ENCODE results near the gene ST8SIA4. TPM values are rescaled to one million over a fixed set of nuclear protein-coding genes. Genes with fewer than 3 reads are reported as not detected.

ST8SIA4 gene
- total RNA-seq, 1 experiment from 2014 or later, result 20.4 TPM

DNA sequence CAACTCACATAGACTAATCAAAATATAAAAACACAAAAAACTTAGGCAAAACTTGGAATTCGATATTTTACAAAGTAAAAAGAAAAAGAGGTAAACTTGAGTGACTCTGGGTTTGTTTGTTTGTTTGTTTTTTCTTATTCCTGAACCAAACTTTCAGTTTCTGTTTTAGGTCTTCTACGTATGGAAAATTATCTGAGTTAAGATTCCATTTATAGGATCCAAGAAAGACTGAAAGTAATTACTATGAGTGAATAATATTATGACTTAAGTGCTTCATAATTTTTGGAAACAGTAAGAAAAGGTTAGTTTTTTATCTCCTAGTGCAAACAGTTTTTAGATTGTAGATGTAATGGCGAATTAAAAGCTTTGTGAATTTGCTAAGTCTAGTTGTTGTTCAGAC lies 13.2 kb downstream of the ST8SIA4 start:
- peaks cover 13% of the 10 kb centered on the region; the same call in 1 of the 2 replicates for H3K36me3 ChIP-seq (ENCODE audit: insufficient read depth, low read length)
- H3K27ac ChIP-seq (ENCODE audit: low read length), result peak overlapping the region; percentile 85
- peaks cover 64% of the 10 kb centered on the region for H3K4me1 ChIP-seq (ENCODE audit: low read length)
- peak overlapping the region; percentile 45 for H3K9ac ChIP-seq (ENCODE audit: low read length)
- peak overlapping the region; percentile 65 for H3K4me2 ChIP-seq (ENCODE audit: low read depth, low read length, poor library complexity, severe bottlenecking)
- no peaks in the 10 kb centered on the region for H3K9me2 ChIP-seq (replicated peaks; ENCODE audit: insufficient read depth, low read length)
- peak overlapping the region; percentile 27 for H3K4me3 ChIP-seq (ENCODE audit: low read length)
- H3K27me3 ChIP-seq (ENCODE audit: low read length), result no peaks in the 10 kb centered on the region
- H2AFZ ChIP-seq (ENCODE audit: low read length), result peak overlapping the region; percentile 66; the same call in 1 of the 2 replicates
- peaks cover 11% of the 10 kb centered on the region for H3K79me2 ChIP-seq (ENCODE audit: low read length)
- H3K9me3 ChIP-seq (ENCODE audit: low read length), result no peaks in the 10 kb centered on the region
- DNase-seq, result peak; percentile 45
- no peaks in the 10 kb centered on the region for H4K20me1 ChIP-seq (ENCODE audit: insufficient read depth, low read depth, low read length)

DNA sequence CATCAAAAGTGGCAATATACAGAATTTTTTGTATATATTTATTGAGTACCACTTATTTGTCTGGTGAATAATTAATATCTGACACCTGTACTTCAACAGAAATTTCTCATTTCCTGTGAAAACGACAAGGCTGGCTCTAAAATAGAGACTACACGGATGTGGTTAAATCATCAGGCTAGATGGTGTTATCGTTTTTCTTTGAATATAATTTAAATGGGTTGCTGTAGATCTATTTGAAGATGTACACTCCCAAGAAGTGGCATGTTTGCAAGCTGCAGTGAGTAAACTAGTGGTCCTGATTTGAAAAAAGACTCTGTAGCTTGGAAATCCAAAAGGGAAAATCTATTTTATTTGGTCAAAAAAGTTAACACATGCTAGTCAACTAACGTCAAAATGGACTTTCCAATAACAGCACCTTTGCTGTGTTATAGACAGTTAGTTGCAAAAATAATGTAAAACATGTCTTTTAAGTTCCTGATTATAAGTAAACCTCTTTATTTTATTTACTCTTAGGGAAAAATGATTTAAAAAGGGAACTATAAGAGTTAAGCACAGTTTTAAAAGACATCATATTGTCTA lies 13.8 kb downstream of the ST8SIA4 start:
- Histone ChIP-seq H3K27me3 (ENCODE audit: low read length) (no peaks in the 10 kb centered on the region), H3K4me1 (ENCODE audit: low read length) (peaks cover 57% of the 10 kb centered on the region), H3K9me3 (ENCODE audit: low read length) (no peaks in the 10 kb centered on the region), H2AFZ (ENCODE audit: low read length) (no peak overlapping the region), H3K36me3 (ENCODE audit: insufficient read depth, low read length) (peaks cover 9% of the 10 kb centered on the region; the same call in 1 of the 2 replicates), H3K9ac (ENCODE audit: low read length) (peak overlapping the region; percentile 40), H3K9me2 (replicated peaks; ENCODE audit: insufficient read depth, low read length) (no peaks in the 10 kb centered on the region), H3K79me2 (ENCODE audit: low read length) (peaks cover 9% of the 10 kb centered on the region), H3K4me3 (ENCODE audit: low read length) (peak overlapping the region; percentile 27), H3K4me2 (ENCODE audit: low read depth, low read length, poor library complexity, severe bottlenecking) (peak overlapping the region; percentile 65), H4K20me1 (ENCODE audit: insufficient read depth, low read depth, low read length) (no peaks in the 10 kb centered on the region), H3K27ac (ENCODE audit: low read length) (peak overlapping the region; percentile 85)
- DNase-seq, result peak; percentile 83

DNA sequence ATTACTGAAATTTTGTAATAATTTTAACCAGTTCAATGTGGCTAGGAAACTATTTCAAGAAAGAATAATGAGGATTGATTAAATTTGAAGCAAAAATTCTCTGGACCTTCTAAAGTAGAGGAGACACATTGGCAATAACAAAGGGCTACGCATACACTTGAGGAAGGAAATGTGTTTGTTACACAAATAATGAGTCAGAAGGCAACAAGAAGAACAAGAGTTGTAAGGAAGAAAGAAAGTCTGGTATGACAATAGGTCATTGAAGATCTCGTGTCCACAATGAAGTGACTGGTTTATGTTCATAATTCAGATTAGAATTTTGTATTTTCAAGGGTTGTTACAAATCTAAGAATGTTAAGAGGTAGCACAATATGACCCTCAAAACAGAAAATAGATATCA lies 25.8 kb downstream of the ST8SIA4 start:
- H3K27ac ChIP-seq (ENCODE audit: low read length), result no peak overlapping the region
- no peaks in the 10 kb centered on the region for H3K36me3 ChIP-seq (ENCODE audit: insufficient read depth, low read length)
- no peaks in the 10 kb centered on the region for H3K79me2 ChIP-seq (ENCODE audit: low read length)

DNA sequence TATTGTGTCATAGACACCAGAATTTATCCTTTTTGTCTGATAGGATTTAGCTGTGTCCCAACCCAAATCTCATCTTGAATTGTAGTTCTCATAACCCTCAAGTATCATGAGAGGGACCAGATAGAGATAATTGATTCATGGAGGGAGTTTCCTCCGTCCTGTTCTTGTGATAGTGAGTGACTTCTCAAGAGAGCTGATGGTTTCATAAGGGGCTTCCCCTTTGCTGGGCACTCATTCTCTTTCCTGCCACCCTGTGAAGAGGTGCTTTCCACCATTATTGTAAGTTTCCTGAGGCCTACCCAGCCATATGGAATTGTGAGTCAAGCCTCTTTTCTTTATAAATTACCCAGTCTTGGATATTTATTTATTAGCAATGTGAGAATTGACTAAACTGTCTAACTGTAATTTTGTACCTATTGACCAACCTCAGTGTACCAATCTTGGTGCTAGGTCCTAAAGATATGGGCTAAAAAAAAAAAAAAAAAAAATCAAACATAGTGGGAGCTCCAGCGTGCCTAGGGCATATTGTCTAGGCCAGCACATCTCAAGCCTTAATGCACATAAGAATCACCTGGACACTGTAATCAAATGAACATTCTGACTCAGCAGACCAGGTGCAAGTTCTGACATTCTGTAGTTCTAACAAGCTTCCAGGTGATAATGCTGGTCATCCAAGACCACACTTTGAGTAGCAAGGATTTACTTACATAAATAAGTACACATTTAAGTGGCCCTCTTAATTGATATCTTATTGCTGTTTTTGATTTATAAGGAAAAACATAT lies 30.5 kb downstream of the ST8SIA4 start:
- Histone ChIP-seq H3K4me2 (ENCODE audit: low read depth, low read length, poor library complexity, severe bottlenecking) (no peak overlapping the region), H3K9me2 (replicated peaks; ENCODE audit: insufficient read depth, low read length) (no peaks in the 10 kb centered on the region), H3K4me3 (ENCODE audit: low read length) (no peak overlapping the region), H3K27ac (ENCODE audit: low read length) (no peak overlapping the region), H3K9ac (ENCODE audit: low read length) (no peak overlapping the region), H3K79me2 (ENCODE audit: low read length) (no peaks in the 10 kb centered on the region), H3K4me1 (ENCODE audit: low read length) (peaks cover 10% of the 10 kb centered on the region), H3K27me3 (ENCODE audit: low read length) (no peaks in the 10 kb centered on the region), H2AFZ (ENCODE audit: low read length) (no peak overlapping the region), H3K9me3 (ENCODE audit: low read length) (no peaks in the 10 kb centered on the region), H3K36me3 (ENCODE audit: insufficient read depth, low read length) (peaks cover 4% of the 10 kb centered on the region; the same call in 1 of the 2 replicates), H4K20me1 (ENCODE audit: insufficient read depth, low read depth, low read length) (no peaks in the 10 kb centered on the region)
- DNase-seq, result no peak

More for the DNA sequence above, 25.8 kb downstream of the ST8SIA4 start:
- no peak for DNase-seq
- Histone ChIP-seq H3K27me3 (ENCODE audit: low read length) (no peaks in the 10 kb centered on the region), H3K4me2 (ENCODE audit: low read depth, low read length, poor library complexity, severe bottlenecking) (no peak overlapping the region), H3K4me1 (ENCODE audit: low read length) (peaks cover 20% of the 10 kb centered on the region), H4K20me1 (ENCODE audit: insufficient read depth, low read depth, low read length) (no peaks in the 10 kb centered on the region), H3K9ac (ENCODE audit: low read length) (no peak overlapping the region), H3K9me3 (ENCODE audit: low read length) (no peaks in the 10 kb centered on the region), H3K9me2 (replicated peaks; ENCODE audit: insufficient read depth, low read length) (no peaks in the 10 kb centered on the region), H3K4me3 (ENCODE audit: low read length) (no peak overlapping the region), H2AFZ (ENCODE audit: low read length) (no peak overlapping the region)

DNA sequence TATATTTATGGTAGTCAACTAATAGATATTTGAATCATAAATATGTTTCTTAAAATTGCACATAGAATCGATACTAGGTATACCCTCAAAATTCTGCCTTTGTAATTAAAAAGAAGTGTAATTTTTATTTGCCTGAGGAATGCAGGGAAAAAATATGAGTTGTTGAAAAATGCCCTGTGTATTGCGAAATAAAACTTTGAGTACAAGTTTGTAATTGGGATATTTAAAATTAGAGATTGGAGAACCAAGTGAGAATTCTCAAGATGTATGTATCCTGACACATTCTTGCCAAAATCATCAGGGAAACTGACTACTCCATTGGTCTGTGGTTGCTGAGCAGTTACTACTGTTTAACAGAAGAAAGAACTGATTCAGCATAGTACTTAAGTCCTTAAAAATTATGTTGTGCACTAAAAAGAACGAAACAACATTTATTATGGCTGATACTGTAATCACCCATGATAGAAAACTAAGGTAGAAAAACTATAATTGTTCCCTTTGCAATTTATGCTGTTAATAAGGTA lies 36.0 kb downstream of the ST8SIA4 start:
- H3K4me1 ChIP-seq (ENCODE audit: low read length), result no peaks in the 10 kb centered on the region
- no peaks in the 10 kb centered on the region for H3K9me3 ChIP-seq (ENCODE audit: low read length)
- H3K79me2 ChIP-seq (ENCODE audit: low read length), result no peaks in the 10 kb centered on the region
- no peak overlapping the region for H2AFZ ChIP-seq (ENCODE audit: low read length)
- no peak overlapping the region for H3K9ac ChIP-seq (ENCODE audit: low read length)
- H3K36me3 ChIP-seq (ENCODE audit: insufficient read depth, low read length), result peaks cover 10% of the 10 kb centered on the region; the same call in 1 of the 2 replicates
- no peaks in the 10 kb centered on the region for H4K20me1 ChIP-seq (ENCODE audit: insufficient read depth, low read depth, low read length)
- no peak overlapping the region for H3K27ac ChIP-seq (ENCODE audit: low read length)
- no peaks in the 10 kb centered on the region for H3K27me3 ChIP-seq (ENCODE audit: low read length)
- H3K9me2 ChIP-seq (replicated peaks; ENCODE audit: insufficient read depth, low read length), result no peaks in the 10 kb centered on the region
- no peak for DNase-seq
- H3K4me3 ChIP-seq (ENCODE audit: low read length), result no peak overlapping the region
- no peak overlapping the region for H3K4me2 ChIP-seq (ENCODE audit: low read depth, low read length, poor library complexity, severe bottlenecking)

DNA sequence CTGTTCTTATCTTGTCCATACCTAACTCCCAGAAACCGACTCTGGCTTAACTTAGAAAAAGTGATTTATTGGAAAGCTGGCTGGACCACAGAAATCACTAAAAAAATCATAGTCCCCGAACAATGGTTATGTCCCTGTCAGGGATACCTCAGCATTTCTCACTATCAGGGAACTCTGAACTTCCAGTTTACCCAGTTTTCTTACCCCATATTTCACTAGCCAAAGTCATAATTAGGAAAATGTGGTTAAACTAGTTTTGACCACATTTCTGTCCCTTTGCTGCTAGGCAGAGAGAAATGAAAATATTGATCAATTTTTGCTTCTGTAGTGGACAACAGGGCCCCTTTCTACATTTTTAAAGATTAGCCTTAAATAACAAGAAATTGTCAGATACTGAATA lies 38.2 kb downstream of the ST8SIA4 start:
- Histone ChIP-seq H3K79me2 (ENCODE audit: low read length) (no peaks in the 10 kb centered on the region), H3K36me3 (ENCODE audit: insufficient read depth, low read length) (0 out of 2 replicates have a peak, but pooled peaks cover 6% of the 10 kb centered on the region), H3K4me2 (ENCODE audit: low read depth, low read length, poor library complexity, severe bottlenecking) (no peak overlapping the region), H3K4me1 (ENCODE audit: low read length) (peaks cover 11% of the 10 kb centered on the region), H3K9ac (ENCODE audit: low read length) (no peak overlapping the region), H3K27ac (ENCODE audit: low read length) (no peak overlapping the region), H3K4me3 (ENCODE audit: low read length) (no peak overlapping the region), H3K9me3 (ENCODE audit: low read length) (no peaks in the 10 kb centered on the region), H4K20me1 (ENCODE audit: insufficient read depth, low read depth, low read length) (no peaks in the 10 kb centered on the region), H3K9me2 (replicated peaks; ENCODE audit: insufficient read depth, low read length) (no peaks in the 10 kb centered on the region), H2AFZ (ENCODE audit: low read length) (no peak overlapping the region), H3K27me3 (ENCODE audit: low read length) (no peaks in the 10 kb centered on the region)
- DNase-seq, result no peak

DNA sequence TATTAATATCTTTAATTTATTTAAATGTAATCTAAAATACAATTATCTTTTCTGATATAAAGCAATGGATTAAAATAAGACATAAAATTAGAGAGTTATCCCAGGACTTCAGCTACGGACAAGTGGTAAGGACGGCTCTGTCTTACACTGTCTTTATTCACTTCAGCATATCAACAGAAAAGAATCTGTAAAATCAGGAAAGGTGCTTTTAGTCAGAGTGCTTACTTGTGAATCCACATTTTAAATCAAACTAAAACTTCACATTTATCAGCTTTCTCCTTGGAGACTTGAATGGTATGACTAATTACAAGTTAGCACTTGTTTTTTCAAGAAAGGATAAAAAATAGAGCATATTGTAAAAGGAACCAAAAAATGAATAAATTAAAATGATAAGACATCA lies 39.3 kb downstream of the ST8SIA4 start:
- Histone ChIP-seq H3K4me2 (ENCODE audit: low read depth, low read length, poor library complexity, severe bottlenecking) (no peak overlapping the region), H3K27ac (ENCODE audit: low read length) (no peak overlapping the region), H3K9ac (ENCODE audit: low read length) (no peak overlapping the region), H3K9me3 (ENCODE audit: low read length) (no peaks in the 10 kb centered on the region), H4K20me1 (ENCODE audit: insufficient read depth, low read depth, low read length) (no peaks in the 10 kb centered on the region), H3K36me3 (ENCODE audit: insufficient read depth, low read length) (0 out of 2 replicates have a peak, but pooled peaks cover 6% of the 10 kb centered on the region), H3K79me2 (ENCODE audit: low read length) (no peaks in the 10 kb centered on the region), H3K9me2 (replicated peaks; ENCODE audit: insufficient read depth, low read length) (no peaks in the 10 kb centered on the region), H3K27me3 (ENCODE audit: low read length) (no peaks in the 10 kb centered on the region), H3K4me3 (ENCODE audit: low read length) (no peak overlapping the region), H3K4me1 (ENCODE audit: low read length) (peaks cover 18% of the 10 kb centered on the region), H2AFZ (ENCODE audit: low read length) (no peak overlapping the region)
- DNase-seq, result no peak

DNA sequence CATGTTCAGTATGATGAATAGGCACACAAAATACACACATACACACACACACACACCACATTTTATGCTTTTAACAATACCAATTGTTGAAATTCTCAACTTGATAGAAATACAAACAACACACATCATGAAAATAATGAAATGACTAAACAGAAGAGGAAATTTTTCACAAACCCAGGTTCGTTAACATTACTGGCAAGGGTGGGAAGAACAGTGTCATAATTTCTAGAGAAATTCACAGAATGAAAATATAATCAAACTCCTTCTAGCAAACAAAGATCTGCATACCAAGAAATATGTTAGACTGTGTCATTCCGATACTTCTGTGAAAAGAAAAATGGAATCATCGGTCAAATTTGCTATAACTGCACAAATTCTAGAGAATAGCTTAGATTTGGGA lies 41.9 kb downstream of the ST8SIA4 start:
- Histone ChIP-seq H3K4me1 (ENCODE audit: low read length) (peaks cover 43% of the 10 kb centered on the region), H3K36me3 (ENCODE audit: insufficient read depth, low read length) (0 out of 2 replicates have a peak, but pooled peaks cover 6% of the 10 kb centered on the region), H3K27me3 (ENCODE audit: low read length) (no peaks in the 10 kb centered on the region), H3K4me3 (ENCODE audit: low read length) (no peak overlapping the region), H3K27ac (ENCODE audit: low read length) (no peak overlapping the region; the same call in 1 of the 2 replicates), H4K20me1 (ENCODE audit: insufficient read depth, low read depth, low read length) (no peaks in the 10 kb centered on the region), H3K9me3 (ENCODE audit: low read length) (no peaks in the 10 kb centered on the region), H3K9ac (ENCODE audit: low read length) (no peak overlapping the region), H3K79me2 (ENCODE audit: low read length) (no peaks in the 10 kb centered on the region), H3K9me2 (replicated peaks; ENCODE audit: insufficient read depth, low read length) (no peaks in the 10 kb centered on the region), H3K4me2 (ENCODE audit: low read depth, low read length, poor library complexity, severe bottlenecking) (no peak overlapping the region), H2AFZ (ENCODE audit: low read length) (no peak overlapping the region)
- no peak for DNase-seq

Data from Karpas-422 (cell line).